Lower lobe of right lung (tissue), 2 donors: ENCODE results near the gene COLEC12. TPM values are rescaled to one million over a fixed set of nuclear protein-coding genes. Genes with fewer than 3 reads are reported as not detected.

ENCODE experiments used
- ATAC-seq, 2 donors: fragments of 200-7000 bp; cut with Tn5 transposase; one replicate each; pipeline ENCODE4 v1.9.1; 2020 to 2022; ENCODE audit warnings: mild to moderate bottlenecking in 2 of 2, moderate library complexity in 2 of 2
- DNase-seq: peaks from one replicate; pipeline ENCODE4 v3.0.0-alpha.2; 2020
- H3K27ac ChIP-seq: fragments of 200-600 bp; one replicate; pipeline ENCODE4 v1.8.0; 2022
- H3K27me3 ChIP-seq: fragments of 200-600 bp; one replicate; pipeline ENCODE4 v1.8.0; 2022; ENCODE audit warnings: low read depth
- H3K36me3 ChIP-seq: fragments of 200-600 bp; one replicate; pipeline ENCODE4 v1.8.0; 2022; ENCODE audit warnings: mild to moderate bottlenecking
- H3K4me1 ChIP-seq: fragments of 200-600 bp; one replicate; pipeline ENCODE4 v1.8.0; 2022
- H3K4me3 ChIP-seq: fragments of 200-600 bp; one replicate; pipeline ENCODE4 v1.8.0; 2022; ENCODE audit warnings: mild to moderate bottlenecking
- H3K9me3 ChIP-seq: fragments of 200-600 bp; one replicate; pipeline ENCODE4 v1.8.0; 2022
- CTCF ChIP-seq: fragments of 200-600 bp; IDR thresholded peaks from one replicate; pipeline ENCODE4 v1.8.0; 2022; ENCODE audit warnings: antibody characterized with exemption, mild to moderate bottlenecking
- intact Hi-C: fragments of 100-400 bp; cut with DNase I; formaldehyde crosslinking; loops from one replicate; pipeline ENCODE4 v1.11.0; 2022
- total RNA-seq: library from RNA; stranded (reverse); fragmentation: NEBNext Ultra II Directional; extraction: Animal tissue kit (Norgen Biotek cat#: 25700); gene quantifications from one replicate; pipeline ENCODE4 v1.2.1, GENCODE V29; 2021
- donor health status: DM: no; HTN: yes; CAD: no; lungs with severe emphysema.

Gene COLEC12
- total RNA-seq, 1 donor from 2014 or later = 79.2 TPM

- Histone ChIP-seq H3K4me3 (no peak overlapping the region), H3K36me3 (no peaks in the 10 kb centered on the region), H3K9me3 (no peaks in the 10 kb centered on the region), H3K4me1 (no peaks in the 10 kb centered on the region), H3K27ac (no peak overlapping the region), H3K27me3 (no peaks in the 10 kb centered on the region)
- ATAC-seq = no peak
- intact Hi-C loops = no loop called here
- TF ChIP-seq CTCF = no peak
- DNase-seq = no peak
Measured at GRCh38 chr18:306608-307255, 193.8 kb downstream of the COLEC12 start.

- H3K27ac ChIP-seq = no peak overlapping the region
- DNase-seq = no peak
- H3K36me3 ChIP-seq = no peaks in the 10 kb centered on the region
- H3K27me3 ChIP-seq = no peaks in the 10 kb centered on the region
- no peak for TF ChIP-seq CTCF
- intact Hi-C loops = no loop called here
- no peak overlapping the region for H3K4me3 ChIP-seq
- no peak for ATAC-seq
- no peaks in the 10 kb centered on the region for H3K9me3 ChIP-seq
- no peaks in the 10 kb centered on the region for H3K4me1 ChIP-seq
Measured at GRCh38 chr18:305003-305501, 195.4 kb downstream of the COLEC12 start.

GRCh38 chr18:303607-304006 lies 196.9 kb downstream of the COLEC12 start:
- no peaks in the 10 kb centered on the region for H3K36me3 ChIP-seq
- ATAC-seq = no peak
- no peaks in the 10 kb centered on the region for H3K27me3 ChIP-seq
- H3K4me1 ChIP-seq = no peaks in the 10 kb centered on the region
- TF ChIP-seq CTCF = no peak
- no peak overlapping the region for H3K27ac ChIP-seq
- no peak for DNase-seq
- no peaks in the 10 kb centered on the region for H3K9me3 ChIP-seq
- intact Hi-C loops = no loop called here
- no peak overlapping the region for H3K4me3 ChIP-seq

GRCh38 chr18:303011-303410 lies 197.5 kb downstream of the COLEC12 start:
- Histone ChIP-seq H3K4me1 (no peaks in the 10 kb centered on the region), H3K9me3 (no peaks in the 10 kb centered on the region), H3K27ac (no peak overlapping the region), H3K4me3 (no peak overlapping the region), H3K36me3 (no peaks in the 10 kb centered on the region), H3K27me3 (no peaks in the 10 kb centered on the region)
- no peak for TF ChIP-seq CTCF
- ATAC-seq (no peak), DNase-seq (no peak)
- intact Hi-C loops = no loop called here

GRCh38 chr18:302097-302496 lies 198.4 kb downstream of the COLEC12 start:
- Histone ChIP-seq H3K9me3 (no peaks in the 10 kb centered on the region), H3K27ac (no peak overlapping the region), H3K36me3 (no peaks in the 10 kb centered on the region), H3K4me1 (no peaks in the 10 kb centered on the region), H3K4me3 (no peak overlapping the region), H3K27me3 (no peaks in the 10 kb centered on the region)
- no peak for DNase-seq
- TF ChIP-seq CTCF = no peak
- no peak for ATAC-seq
- intact Hi-C loops = no loop called here
